B cell (primary cell): ENCODE measurements around the gene ARL9. TPM values are rescaled to one million over a fixed set of nuclear protein-coding genes. Genes with fewer than 3 reads are reported as not detected.

Experiments
- ATAC-seq: fragments of 200-7000 bp; cut with Tn5 transposase; one replicate; pipeline ENCODE4 v1.10.0; 2021; ENCODE audit warnings: low read depth, mild to moderate bottlenecking, moderate number of reproducible peaks, moderate library complexity
- CTCF ChIA-PET: fragments of 350-600 bp; sonication (Branson Sonifier 250); formaldehyde crosslinking; loops from one replicate; lab custom pipeline; 2021; ENCODE audit warnings: antibody characterized with exemption, inconsistent platforms; lab: Charles Lee
- POLR2A ChIA-PET: fragments of 350-600 bp; sonication (Branson Sonifier 250); formaldehyde crosslinking; loops from one replicate; lab custom pipeline; 2021; ENCODE audit warnings: antibody characterized with exemption; lab: Charles Lee
- DNase-seq: peaks from one replicate; pipeline ENCODE4 v3.0.0; 2013
- H2AFZ ChIP-seq: 2 replicates; pipeline ENCODE4 v1.6.1; 2012; ENCODE audit warnings: mild to moderate bottlenecking, low read depth, low read length; ENCODE audit not compliant: insufficient read depth, poor library complexity, severe bottlenecking
- H3K27ac ChIP-seq, 2 donors: 1 replicate in 1 of 2; 2 replicates in 1 of 2; pipeline ENCODE4 v1.5.1; 2012 to 2013; ENCODE audit warnings: low read length in 2 of 2, mild to moderate bottlenecking in 2 of 2, moderate library complexity in 1 of 2
- H3K27me3 ChIP-seq, 4 experiments: fragments of 200-600 bp in 1 of 4; sonication (generic) in 1 of 4; replicated peaks in 1 of 4; 1 replicate in 2 of 4; 2 replicates in 2 of 4; pipeline versions ENCODE4 v1.6.1 to v1.7.0; 2013 to 2016; ENCODE audit warnings: low read length in 3 of 4, mild to moderate bottlenecking in 2 of 4, mixed read lengths in 1 of 4, moderate library complexity in 1 of 4; ENCODE audit not compliant: insufficient read depth in 4 of 4, control insufficient read depth in 3 of 4; ENCODE audit errors: control extremely low read depth in 1 of 4
- H3K36me3 ChIP-seq, 2 experiments: replicated peaks in 1 of 2; 1 replicate in 1 of 2; 2 replicates in 1 of 2; pipeline versions ENCODE4 v1.6.1 to v1.7.1; 2013; ENCODE audit warnings: low read length in 1 of 2; ENCODE audit not compliant: insufficient read depth in 2 of 2, control insufficient read depth in 1 of 2; ENCODE audit errors: control extremely low read depth in 1 of 2, extremely low read depth in 1 of 2
- H3K4me1 ChIP-seq, 2 donors: fragments of 200-600 bp in 1 of 2; sonication (generic) in 1 of 2; 1 replicate in 1 of 2; 2 replicates in 1 of 2; pipeline versions ENCODE4 v1.5.1 to v1.6.1; 2013 to 2017; ENCODE audit warnings: low read length in 2 of 2; ENCODE audit not compliant: control insufficient read depth in 2 of 2, insufficient read depth in 2 of 2
- H3K4me2 ChIP-seq: replicated peaks from 2 replicates; pipeline ENCODE3; 2012; ENCODE audit warnings: mild to moderate bottlenecking, low read depth, low read length; ENCODE audit not compliant: poor library complexity, severe bottlenecking
- H3K4me3 ChIP-seq, 5 experiments: fragments of 200-600 bp in 1 of 5; sonication (generic) in 1 of 5; 1 replicate in 3 of 5; 2 replicates in 2 of 5; pipeline versions ENCODE4 v1.5.1 to v1.7.0; 2011 to 2016; ENCODE audit warnings: low read length in 4 of 5, mild to moderate bottlenecking in 4 of 5, low read depth in 2 of 5, control low read depth in 1 of 5, moderate library complexity in 1 of 5; ENCODE audit not compliant: insufficient read depth in 1 of 5; ENCODE audit errors: control extremely low read depth in 1 of 5, extremely low read depth in 1 of 5
- H3K79me2 ChIP-seq: fragments of 200-600 bp; sonication (generic); one replicate; pipeline ENCODE4 v1.6.0; 2016; ENCODE audit warnings: low read length; ENCODE audit not compliant: control insufficient read depth, insufficient read depth
- H3K9ac ChIP-seq: fragments of 200-600 bp; sonication (generic); 2 replicates; pipeline ENCODE4 v1.6.1; 2017; ENCODE audit warnings: mild to moderate bottlenecking, low read length, moderate library complexity
- H3K9me3 ChIP-seq, 3 donors: one replicate each; pipeline versions ENCODE4 v1.6.1 to v1.7.1; 2013; ENCODE audit warnings: low read length in 2 of 3; ENCODE audit not compliant: control insufficient read depth in 2 of 3, insufficient read depth in 1 of 3; ENCODE audit errors: control extremely low read depth in 1 of 3
- H4K20me1 ChIP-seq: 2 replicates; pipeline ENCODE4 v1.6.0; 2012; ENCODE audit warnings: mild to moderate bottlenecking, low read length; ENCODE audit not compliant: insufficient read depth, control insufficient read depth, poor library complexity, severe bottlenecking
- H3K27ac Mint-ChIP-seq: one replicate; pipeline ENCODE4 v1.8.0; 2021; ENCODE audit warnings: mixed read lengths
- H3K27me3 Mint-ChIP-seq: one replicate; pipeline ENCODE4 v1.8.0; 2021; ENCODE audit warnings: mixed read lengths
- H3K4me1 Mint-ChIP-seq: one replicate; pipeline ENCODE4 v1.8.0; 2021; ENCODE audit warnings: mixed read lengths
- H3K4me3 Mint-ChIP-seq: one replicate; pipeline ENCODE4 v1.8.0; 2021; ENCODE audit warnings: mixed read lengths
- H3K9me3 Mint-ChIP-seq: one replicate; pipeline ENCODE4 v1.8.0; 2022; ENCODE audit warnings: mixed read lengths; ENCODE audit not compliant: insufficient read depth
- WGBS: methylation state at CpG from one replicate; pipeline ENCODE4 v1.1.5; 2013; ENCODE audit warnings: missing lambda C conversion rate; ENCODE audit not compliant: insufficient coverage; 5-methylcytosine and 5-hydroxymethylcytosine counted together
- intact Hi-C: fragments of 100-400 bp; cut with micrococcal nuclease; formaldehyde crosslinking; loops from one replicate; pipeline ENCODE4 v1.10.0; 2022
- polyA plus RNA-seq: library from polyadenylated mRNA; depleted of rRNA; stranded (reverse); fragments of >200 nt; gene quantifications from 2 replicates; pipeline ENCODE4 v1.2.3, GENCODE V29; 2012
- total RNA-seq, 2 donors: library from RNA; stranded (reverse); fragments of 120-200 nt in 1 of 2; gene quantifications; 1 replicate in 1 of 2; 2 replicates in 1 of 2; pipeline versions ENCODE4 v1.2.3 to v1.2.4, GENCODE V29; 2013 to 2022
- TF ChIP-seq, protein P1 (sequence below): fragments of 200-600 bp; IDR thresholded peaks from one replicate; pipeline ENCODE4 v1.8.0; 2022; ENCODE audit warnings: antibody characterized with exemption, mild to moderate bottlenecking

The ARL9 gene
- total and polyA plus RNA-seq, 2 donors (not counting 1 experiment from before 2014, with no cell fraction given) = 0.17 TPM; not detected in 1

DNA sequence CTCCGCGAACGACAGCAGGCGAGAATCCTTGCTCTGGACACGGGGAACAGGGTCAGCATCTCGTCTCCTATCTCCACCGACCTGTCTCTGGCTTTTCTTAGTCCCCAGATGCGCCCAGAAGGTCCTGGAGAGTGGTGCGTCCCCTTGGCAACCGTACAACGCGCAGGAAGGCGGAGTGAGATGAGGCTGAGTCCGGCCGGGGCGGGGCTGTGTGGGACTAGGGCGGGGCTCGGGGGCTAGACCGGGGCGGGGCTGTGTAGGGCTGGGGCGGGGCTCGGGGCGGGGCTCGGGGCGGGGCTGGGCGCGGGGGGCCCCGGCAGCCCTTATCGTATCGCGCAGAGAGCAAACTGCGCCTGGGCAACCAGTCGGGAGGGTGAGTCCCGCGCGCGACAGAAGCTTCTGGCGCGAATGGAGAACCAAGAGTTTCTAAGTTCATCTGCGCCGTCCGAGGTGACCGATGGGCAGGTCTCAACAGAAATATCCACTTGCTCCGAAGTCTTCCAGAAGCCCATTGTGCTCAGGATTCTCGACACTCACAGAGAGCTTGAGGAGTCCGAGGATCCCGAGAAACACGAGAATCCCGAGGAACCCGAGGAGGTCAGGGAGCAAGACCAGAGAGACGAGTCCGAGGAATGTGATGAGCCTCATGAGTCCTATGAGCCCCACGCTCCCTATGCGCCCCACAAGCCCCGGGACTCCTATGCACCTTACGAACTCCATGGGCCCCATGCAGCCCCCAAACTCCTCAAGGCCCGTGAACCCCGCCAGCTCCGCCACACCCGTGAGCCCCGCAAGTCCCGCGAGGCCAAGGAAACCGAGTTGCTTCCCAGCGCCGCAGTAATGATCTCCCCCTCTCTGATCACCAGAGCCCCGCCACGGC, 24.9 kb downstream of the ARL9 start:
- Histone ChIP-seq H4K20me1 (no peaks in the 10 kb centered on the region), H3K79me2 (no peaks in the 10 kb centered on the region), H3K9me3 (no peaks in the 10 kb centered on the region), H3K36me3 (no peaks in the 10 kb centered on the region), H3K27me3 (peaks cover 0 to 36% (median 22%) of the 10 kb centered on the region in 4 experiments), H3K4me1 (peaks cover 7 to 12% of the 10 kb centered on the region in 2 donors), H3K9ac (peak overlapping the region; percentile 74), H3K27ac (no peak overlapping the region), H3K4me2 (peak overlapping the region; percentile 96), H2AFZ (peak overlapping the region; percentile 83), H3K4me3 (peak overlapping the region; percentile 56 to 77 (median 73))
- intact Hi-C loops = loop anchor here (1.0 to 5.0 kb wide), 4 partner anchors 14 to 143 kb away; partner anchors contain the start of genes AASDH, PPAT and SRP72
- CTCF ChIA-PET = interaction anchor here (0.8 to 1.1 kb wide), 3 partner anchors 13 to 306 kb away, joined by 3 to 4 read pairs (median 3); no protein-coding TSS in a partner anchor
- H3K27me3 Mint-ChIP-seq = peaks cover 7% of the 10 kb centered on the region
- no peak overlapping the region for H3K4me3 Mint-ChIP-seq
- TF ChIP-seq, protein P1, sequence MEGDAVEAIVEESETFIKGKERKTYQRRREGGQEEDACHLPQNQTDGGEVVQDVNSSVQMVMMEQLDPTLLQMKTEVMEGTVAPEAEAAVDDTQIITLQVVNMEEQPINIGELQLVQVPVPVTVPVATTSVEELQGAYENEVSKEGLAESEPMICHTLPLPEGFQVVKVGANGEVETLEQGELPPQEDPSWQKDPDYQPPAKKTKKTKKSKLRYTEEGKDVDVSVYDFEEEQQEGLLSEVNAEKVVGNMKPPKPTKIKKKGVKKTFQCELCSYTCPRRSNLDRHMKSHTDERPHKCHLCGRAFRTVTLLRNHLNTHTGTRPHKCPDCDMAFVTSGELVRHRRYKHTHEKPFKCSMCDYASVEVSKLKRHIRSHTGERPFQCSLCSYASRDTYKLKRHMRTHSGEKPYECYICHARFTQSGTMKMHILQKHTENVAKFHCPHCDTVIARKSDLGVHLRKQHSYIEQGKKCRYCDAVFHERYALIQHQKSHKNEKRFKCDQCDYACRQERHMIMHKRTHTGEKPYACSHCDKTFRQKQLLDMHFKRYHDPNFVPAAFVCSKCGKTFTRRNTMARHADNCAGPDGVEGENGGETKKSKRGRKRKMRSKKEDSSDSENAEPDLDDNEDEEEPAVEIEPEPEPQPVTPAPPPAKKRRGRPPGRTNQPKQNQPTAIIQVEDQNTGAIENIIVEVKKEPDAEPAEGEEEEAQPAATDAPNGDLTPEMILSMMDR = no peak
- peaks cover 4% of the 10 kb centered on the region for H3K4me1 Mint-ChIP-seq
- peak; percentile 100 for ATAC-seq
- DNase-seq = peak; percentile 82
- 5% methylated on average over 59 of the region's 68 CpGs for WGBS
- POLR2A ChIA-PET = interaction anchor here (0.5 kb wide), 1 partner anchor 64 kb away, joined by 4 read pairs; no protein-coding TSS in a partner anchor
- no peaks in the 10 kb centered on the region for H3K9me3 Mint-ChIP-seq
- H3K27ac Mint-ChIP-seq = peak overlapping the region; percentile 12
